Measurements from ENCODE around the gene STPG2. TPM values are rescaled to one million over a fixed set of nuclear protein-coding genes. Genes with fewer than 3 reads are reported as not detected.
A peak's percentile ranks its signal among the peaks of the same experiment; 100 is the strongest.

The STPG2 gene
- polyA plus RNA-seq, 1 experiment: not detected

GRCh38 chr4:98098764-98099163 lies 44.5 kb downstream of the STPG2 start:
- ChIA-PET POLR2A (no interaction called here), CTCF (no interaction called here)
- H3K27me3 ChIP-seq (ENCODE audit: control insufficient read depth, insufficient read depth, low read length): no peaks in the 10 kb centered on the region
- DNase-seq (ENCODE audit: low read depth): no peak
- TF ChIP-seq CTCF (IDR thresholded peaks at IDR 0.05; ENCODE audit: insufficient read depth, low read depth, low read length): no peak
- H3K4me3 ChIP-seq (ENCODE audit: low read depth, low read length): no peak overlapping the region
- no peaks in the 10 kb centered on the region for H3K36me3 ChIP-seq (ENCODE audit: control insufficient read depth, insufficient read depth, low read length)

GRCh38 chr4:98094118-98094517 lies 49.2 kb downstream of the STPG2 start:
- Histone ChIP-seq H3K36me3 (ENCODE audit: control insufficient read depth, insufficient read depth, low read length) (no peaks in the 10 kb centered on the region), H3K27me3 (ENCODE audit: control insufficient read depth, insufficient read depth, low read length) (no peaks in the 10 kb centered on the region), H3K4me3 (ENCODE audit: low read depth, low read length) (no peak overlapping the region)
- TF ChIP-seq CTCF (IDR thresholded peaks at IDR 0.05; ENCODE audit: insufficient read depth, low read depth, low read length): no peak
- ChIA-PET POLR2A (no interaction called here), CTCF (interaction anchor here (0.6 to 0.8 kb wide), 3 partner anchors 8 to 15 kb away, joined by 3 to 4 read pairs (median 3); no protein-coding TSS in a partner anchor)
- no peak for DNase-seq (ENCODE audit: low read depth)

GRCh38 chr4:98093662-98094061 lies 49.6 kb downstream of the STPG2 start:
- CTCF ChIA-PET: interaction anchor here (0.6 to 0.7 kb wide), 2 partner anchors 8 to 15 kb away, joined by 3 to 4 read pairs; no protein-coding TSS in a partner anchor
- no peak for TF ChIP-seq CTCF (IDR thresholded peaks at IDR 0.05; ENCODE audit: insufficient read depth, low read depth, low read length)
- H3K36me3 ChIP-seq (ENCODE audit: control insufficient read depth, insufficient read depth, low read length): no peaks in the 10 kb centered on the region

GRCh38 chr4:98092833-98093439 lies 50.3 kb downstream of the STPG2 start:
- no peak for DNase-seq (ENCODE audit: low read depth)
- H3K4me3 ChIP-seq (ENCODE audit: low read depth, low read length): no peak overlapping the region
- H3K27me3 ChIP-seq (ENCODE audit: control insufficient read depth, insufficient read depth, low read length): no peaks in the 10 kb centered on the region
- peak; percentile 57 for TF ChIP-seq CTCF (IDR thresholded peaks at IDR 0.05; ENCODE audit: insufficient read depth, low read depth, low read length)
- CTCF ChIA-PET: interaction anchor here (1.2 to 1.3 kb wide), 2 partner anchors 9 to 11 kb away, joined by 6 to 7 read pairs; no protein-coding TSS in a partner anchor
- POLR2A ChIA-PET: no interaction called here
- no peaks in the 10 kb centered on the region for H3K36me3 ChIP-seq (ENCODE audit: control insufficient read depth, insufficient read depth, low read length)

More at GRCh38 chr4:98093662-98094061, 49.6 kb downstream of the STPG2 start:
- Histone ChIP-seq H3K27me3 (ENCODE audit: control insufficient read depth, insufficient read depth, low read length) (no peaks in the 10 kb centered on the region), H3K4me3 (ENCODE audit: low read depth, low read length) (no peak overlapping the region)
- DNase-seq (ENCODE audit: low read depth): no peak
- POLR2A ChIA-PET: no interaction called here

GRCh38 chr4:98081936-98082335 lies 61.3 kb downstream of the STPG2 start:
- no peak for TF ChIP-seq CTCF (IDR thresholded peaks at IDR 0.05; ENCODE audit: insufficient read depth, low read depth, low read length)

More at GRCh38 chr4:98081936-98082335, 61.3 kb downstream of the STPG2 start:
- ChIA-PET CTCF (interaction anchor here (0.9 kb wide), 1 partner anchor 13 kb away, joined by 3 read pairs; no protein-coding TSS in a partner anchor), POLR2A (no interaction called here)
- no peak overlapping the region for H3K4me3 ChIP-seq (ENCODE audit: low read depth, low read length)
- no peaks in the 10 kb centered on the region for H3K36me3 ChIP-seq (ENCODE audit: control insufficient read depth, insufficient read depth, low read length)
- no peaks in the 10 kb centered on the region for H3K27me3 ChIP-seq (ENCODE audit: control insufficient read depth, insufficient read depth, low read length)
- DNase-seq (ENCODE audit: low read depth): no peak
